Measurements from ENCODE around the gene TST. TPM values are rescaled to one million over a fixed set of nuclear protein-coding genes. Genes with fewer than 3 reads are reported as not detected.
"Not testable (repeated sequence)": the region's sequence is repeated elsewhere in the genome, so short reads cannot be mapped to it uniquely, and the experiment has no call there.

TST gene
- total RNA-seq, 2 experiments from 2014 or later = 2.4 to 3.4 TPM

- Mint-ChIP-seq H3K4me1 (no peaks in the 10 kb centered on the region), H3K27me3 (peaks cover 19% of the 10 kb centered on the region), H3K9me3 (no peaks in the 10 kb centered on the region), H3K27ac (no peak overlapping the region), H3K36me3 (ENCODE audit: low read depth) (no peaks in the 10 kb centered on the region), H3K4me3 (no peak overlapping the region)
- DNase-seq = no peak
- ChIA-PET CTCF (interaction anchor here (0.6 to 1.5 kb wide), 5 partner anchors 15 to 425 kb away, joined by 3 to 9 read pairs (median 3); no protein-coding TSS in a partner anchor), POLR2A (no interaction called here)
Measured at GRCh38 chr22:36998620-36999351, 20.5 kb downstream of the TST start.

- no peaks in the 10 kb centered on the region for H3K4me1 Mint-ChIP-seq
- no peak overlapping the region for H3K4me3 Mint-ChIP-seq
- no peaks in the 10 kb centered on the region for H3K9me3 Mint-ChIP-seq
- no peak overlapping the region for H3K27ac Mint-ChIP-seq
- ChIA-PET CTCF (interaction anchor here (0.5 to 1.5 kb wide), 7 partner anchors 14 to 485 kb away, joined by 3 to 9 read pairs (median 3); no protein-coding TSS in a partner anchor), POLR2A (no interaction called here)
- H3K27me3 Mint-ChIP-seq = peaks cover 19% of the 10 kb centered on the region
- no peaks in the 10 kb centered on the region for H3K36me3 Mint-ChIP-seq (ENCODE audit: low read depth)
- DNase-seq = no peak
Measured at GRCh38 chr22:36997746-36998145, 21.5 kb downstream of the TST start.

- H3K27me3 Mint-ChIP-seq = peaks cover 15% of the 10 kb centered on the region
- peaks cover 9% of the 10 kb centered on the region for H3K9me3 Mint-ChIP-seq
- POLR2A ChIA-PET = interaction anchor here (0.6 kb wide), 1 partner anchor 315 kb away, joined by 3 read pairs; no protein-coding TSS in a partner anchor
- no peak overlapping the region for H3K27ac Mint-ChIP-seq
- peaks cover 2% of the 10 kb centered on the region for H3K36me3 Mint-ChIP-seq (ENCODE audit: low read depth)
- DNase-seq = no peak
- no peaks in the 10 kb centered on the region for H3K4me1 Mint-ChIP-seq
- CTCF ChIA-PET = no interaction called here
- H3K4me3 Mint-ChIP-seq = no peak overlapping the region
Measured at GRCh38 chr22:36991206-36991605, 28.0 kb downstream of the TST start.

GRCh38 chr22:36990457-36990856 lies 28.8 kb downstream of the TST start:
- DNase-seq = no peak
- peaks cover 16% of the 10 kb centered on the region for H3K9me3 Mint-ChIP-seq
- H3K4me1 Mint-ChIP-seq = no peaks in the 10 kb centered on the region
- H3K36me3 Mint-ChIP-seq (ENCODE audit: low read depth) = peaks cover 2% of the 10 kb centered on the region
- H3K27me3 Mint-ChIP-seq = peaks cover 13% of the 10 kb centered on the region
- no peak overlapping the region for H3K4me3 Mint-ChIP-seq
- no peak overlapping the region for H3K27ac Mint-ChIP-seq
- POLR2A ChIA-PET = no interaction called here
- CTCF ChIA-PET = interaction anchor here (1.0 kb wide), 1 partner anchor 53 kb away, joined by 3 read pairs; no protein-coding TSS in a partner anchor

GRCh38 chr22:36989012-36989411 lies 30.2 kb downstream of the TST start:
- H3K36me3 Mint-ChIP-seq (ENCODE audit: low read depth); DNase-seq; H3K4me3 Mint-ChIP-seq; H3K27ac Mint-ChIP-seq; H3K4me1 Mint-ChIP-seq; POLR2A ChIA-PET: not testable (repeated sequence)
- CTCF ChIA-PET = interaction anchor here (2.0 kb wide), 1 partner anchor 11 kb away, joined by 9 read pairs; no protein-coding TSS in a partner anchor
- Mint-ChIP-seq H3K9me3 (peaks cover 20% of the 10 kb centered on the region), H3K27me3 (peaks cover 12% of the 10 kb centered on the region)

- ChIA-PET CTCF (interaction anchor here (2.0 kb wide), 1 partner anchor 11 kb away, joined by 9 read pairs; no protein-coding TSS in a partner anchor), POLR2A (no interaction called here)
- no peak for DNase-seq
- H3K36me3 Mint-ChIP-seq (ENCODE audit: low read depth) = peaks cover 5% of the 10 kb centered on the region
- no peak overlapping the region for H3K27ac Mint-ChIP-seq
- no peak overlapping the region for H3K4me3 Mint-ChIP-seq
- H3K9me3 Mint-ChIP-seq = peaks cover 20% of the 10 kb centered on the region
- H3K27me3 Mint-ChIP-seq = peaks cover 12% of the 10 kb centered on the region
- H3K4me1 Mint-ChIP-seq = no peaks in the 10 kb centered on the region
Measured at GRCh38 chr22:36988075-36988832, 31.0 kb downstream of the TST start.

- H3K4me3 Mint-ChIP-seq = no peak overlapping the region
- peaks cover 20% of the 10 kb centered on the region for H3K9me3 Mint-ChIP-seq
- ChIA-PET CTCF (interaction anchor here (1.1 to 1.9 kb wide), 2 partner anchors 9 to 20 kb away, joined by 3 to 4 read pairs; no protein-coding TSS in a partner anchor), POLR2A (interaction anchor here (0.6 kb wide), 1 partner anchor 104 kb away, joined by 7 read pairs; no protein-coding TSS in a partner anchor)
- no peak overlapping the region for H3K27ac Mint-ChIP-seq
- DNase-seq = peak; percentile 44
- H3K4me1 Mint-ChIP-seq = no peaks in the 10 kb centered on the region
- H3K36me3 Mint-ChIP-seq (ENCODE audit: low read depth) = peaks cover 5% of the 10 kb centered on the region
- peaks cover 12% of the 10 kb centered on the region for H3K27me3 Mint-ChIP-seq
Measured at GRCh38 chr22:36986242-36986821, 32.9 kb downstream of the TST start.

- ChIA-PET POLR2A (no interaction called here), CTCF (interaction anchor here (0.6 to 1.9 kb wide), 2 partner anchors 8 to 360 kb away, joined by 3 to 4 read pairs; no protein-coding TSS in a partner anchor)
- Mint-ChIP-seq H3K9me3 (peaks cover 20% of the 10 kb centered on the region), H3K36me3 (ENCODE audit: low read depth) (peaks cover 5% of the 10 kb centered on the region), H3K4me3 (no peak overlapping the region), H3K27ac (no peak overlapping the region), H3K27me3 (peaks cover 12% of the 10 kb centered on the region), H3K4me1 (no peaks in the 10 kb centered on the region)
- no peak for DNase-seq
Measured at GRCh38 chr22:36985211-36985889, 33.9 kb downstream of the TST start.

GRCh38 chr22:36982136-36982535 lies 37.1 kb downstream of the TST start:
- H3K9me3 Mint-ChIP-seq = peaks cover 18% of the 10 kb centered on the region
- no peak overlapping the region for H3K27ac Mint-ChIP-seq
- DNase-seq = no peak
- ChIA-PET CTCF (interaction anchor here (1.2 to 3.2 kb wide), 4 partner anchors 56 to 200 kb away, joined by 4 to 14 read pairs (median 6); no protein-coding TSS in a partner anchor), POLR2A (no interaction called here)
- no peak overlapping the region for H3K4me3 Mint-ChIP-seq
- peaks cover 9% of the 10 kb centered on the region for H3K4me1 Mint-ChIP-seq
- peaks cover 2% of the 10 kb centered on the region for H3K27me3 Mint-ChIP-seq
- H3K36me3 Mint-ChIP-seq (ENCODE audit: low read depth) = peaks cover 5% of the 10 kb centered on the region

GRCh38 chr22:36981247-36981775 lies 37.9 kb downstream of the TST start:
- Mint-ChIP-seq H3K4me3 (no peak overlapping the region), H3K4me1 (peaks cover 9% of the 10 kb centered on the region), H3K27ac (peak overlapping the region; percentile 0), H3K27me3 (peaks cover 5% of the 10 kb centered on the region), H3K9me3 (peaks cover 12% of the 10 kb centered on the region), H3K36me3 (ENCODE audit: low read depth) (peaks cover 4% of the 10 kb centered on the region)
- ChIA-PET POLR2A (no interaction called here), CTCF (interaction anchor here (0.7 to 3.2 kb wide), 4 partner anchors 17 to 199 kb away, joined by 3 to 14 read pairs (median 5); no protein-coding TSS in a partner anchor)
- no peak for DNase-seq

GRCh38 chr22:36979016-36979910 lies 40.0 kb downstream of the TST start:
- Mint-ChIP-seq H3K9me3 (no peaks in the 10 kb centered on the region), H3K27ac (no peak overlapping the region), H3K36me3 (ENCODE audit: low read depth) (no peaks in the 10 kb centered on the region), H3K4me3 (no peak overlapping the region), H3K4me1 (peaks cover 9% of the 10 kb centered on the region), H3K27me3 (peaks cover 7% of the 10 kb centered on the region)
- ChIA-PET CTCF (interaction anchor here (1.1 to 3.3 kb wide), 6 partner anchors 19 to 221 kb away, joined by 3 to 15 read pairs (median 8); partner anchors contain the start of genes MPST and TST), POLR2A (no interaction called here)
- DNase-seq = no peak
